GM18507 (cell line): Measurements from ENCODE around the gene RACGAP1.

Experiments
- DNase-seq: peaks from one replicate; pipeline ENCODE4 v3.0.0; 2011; ENCODE audit warnings: low read depth; ENCODE audit not compliant: insufficient read length; ENCODE audit errors: extremely low spot score
- FAIRE-seq: peaks from 2 replicates; lab custom pipeline; 2011; peaks lifted over from hg19 to GRCh38; lab: Jason Lieb, UNC

RACGAP1 gene

GRCh38 chr12:49949866-49950265, 75.4 kb downstream of the RACGAP1 start:
- no peak for FAIRE-seq
- no peak for DNase-seq

- DNase-seq (no peak), FAIRE-seq (no peak)
These were observed 76.1 kb downstream of the RACGAP1 start for GRCh38 chr12:49948866-49949845.

- DNase-seq (no peak), FAIRE-seq (no peak)
These were observed 77.6 kb downstream of the RACGAP1 start for GRCh38 chr12:49947593-49948226.

GRCh38 chr12:49946497-49946896, 78.8 kb downstream of the RACGAP1 start:
- FAIRE-seq (no peak), DNase-seq (no peak)

GRCh38 chr12:49946086-49946485, 79.2 kb downstream of the RACGAP1 start:
- no peak for FAIRE-seq
- no peak for DNase-seq

GRCh38 chr12:49945394-49946080, 79.8 kb downstream of the RACGAP1 start:
- DNase-seq: peak; percentile 72
- FAIRE-seq: peak; percentile 85

- DNase-seq (no peak), FAIRE-seq (no peak)
These were observed 80.6 kb downstream of the RACGAP1 start for GRCh38 chr12:49944718-49945117.

- DNase-seq: no peak
- no peak for FAIRE-seq
These were observed 81.2 kb downstream of the RACGAP1 start for GRCh38 chr12:49944046-49944445.

- FAIRE-seq: no peak
- no peak for DNase-seq
These were observed 81.7 kb downstream of the RACGAP1 start for GRCh38 chr12:49943625-49943960.

GRCh38 chr12:49942921-49943624, 82.2 kb downstream of the RACGAP1 start:
- FAIRE-seq: no peak
- no peak for DNase-seq

GRCh38 chr12:49942512-49942893, 82.8 kb downstream of the RACGAP1 start:
- no peak for FAIRE-seq
- DNase-seq: no peak

GRCh38 chr12:49941556-49942511, 83.5 kb downstream of the RACGAP1 start:
- FAIRE-seq: no peak
- DNase-seq: no peak

GRCh38 chr12:49939707-49940106, 85.6 kb downstream of the RACGAP1 start:
- DNase-seq: no peak
- FAIRE-seq: no peak

- no peak for FAIRE-seq
These were observed 86.0 kb downstream of the RACGAP1 start for GRCh38 chr12:49939307-49939706.

More at GRCh38 chr12:49939307-49939706, 86.0 kb downstream of the RACGAP1 start:
- DNase-seq: no peak
